Amygdala (tissue), 56 donors: ENCODE data around the gene CIT.
"Not testable (repeated sequence)": the region's sequence is repeated elsewhere in the genome, so short reads cannot be mapped to it uniquely, and the experiment has no call there.

Experiments used
- DNase-seq, 56 donors: peaks; one replicate each; lab custom pipeline; 2025; lab: John Stamatoyannopoulos, UW

The CIT gene

GRCh38 chr12:119876761-119877638 lies at the start of gene CIT:
Gene CIT, minus strand, starts transcription at chr12:119877320. Its CDS starts 1,152 bp downstream, at chr12:119876168.
- DNase-seq: peak in 55 of 56 donors; percentile 8 to 90 (median 71)

- no peak for DNase-seq
Observed at GRCh38 chr12:119925269-119925668, 48.1 kb upstream of the CIT start.

GRCh38 chr12:119920064-119920463 lies 42.9 kb upstream of the CIT start:
- DNase-seq: no peak

- DNase-seq: no peak
Observed at GRCh38 chr12:119915894-119916510, 38.9 kb upstream of the CIT start.

GRCh38 chr12:119914666-119915065 lies 37.5 kb upstream of the CIT start:
- no peak for DNase-seq

- no peak for DNase-seq
Observed at GRCh38 chr12:119913536-119914330, 36.6 kb upstream of the CIT start.

GRCh38 chr12:119911182-119911581 lies 34.1 kb upstream of the CIT start:
- DNase-seq: no peak

- no peak for DNase-seq
Observed at GRCh38 chr12:119910586-119910985, 33.5 kb upstream of the CIT start.

GRCh38 chr12:119902084-119902509 lies 25.0 kb upstream of the CIT start:
- peak in 49 of 56 donors; percentile 0 to 70 (median 17) for DNase-seq

- no peak for DNase-seq
Observed at GRCh38 chr12:119901670-119902069, 24.6 kb upstream of the CIT start.

GRCh38 chr12:119894916-119895315 lies 17.8 kb upstream of the CIT start:
- DNase-seq: no peak

- not testable (repeated sequence) for DNase-seq
Observed at GRCh38 chr12:119892611-119893010, 15.5 kb upstream of the CIT start.

- no peak for DNase-seq
Observed at GRCh38 chr12:119885549-119885948, 8.4 kb upstream of the CIT start.

GRCh38 chr12:119883791-119884190 lies 6.7 kb upstream of the CIT start:
- not testable (repeated sequence) for DNase-seq

GRCh38 chr12:119883237-119883636 lies 6.1 kb upstream of the CIT start:
- no peak for DNase-seq

GRCh38 chr12:119877639-119877948 lies 474 bp upstream of the CIT start:
- DNase-seq: no peak

GRCh38 chr12:119870457-119870856 lies 6.7 kb downstream of the CIT start:
- no peak for DNase-seq

GRCh38 chr12:119869720-119870119 lies 7.4 kb downstream of the CIT start:
- peak in 1 of 56 donors; percentile 5 for DNase-seq

GRCh38 chr12:119868992-119869391 lies 8.1 kb downstream of the CIT start:
- DNase-seq: peak in 2 of 56 donors; percentile 0 to 2

GRCh38 chr12:119864591-119864990 lies 12.5 kb downstream of the CIT start:
- DNase-seq: no peak

- DNase-seq: no peak
Observed at GRCh38 chr12:119859241-119859640, 17.9 kb downstream of the CIT start.
